HG03354 (cell line): ENCODE data around the gene ALPK1.
"Not testable (repeated sequence)": the region's sequence is repeated elsewhere in the genome, so short reads cannot be mapped to it uniquely, and the experiment has no call there.

Source experiments
- ATAC-seq: cut with Tn5 transposase; IDR thresholded peaks from one replicate; pipeline ENCODE4 v1.9.1; 2021; ENCODE audit warnings: mild to moderate bottlenecking; ENCODE audit not compliant: unreplicated experiment, poor library complexity, severe bottlenecking

Gene ALPK1

GRCh38 chr4:112296949-112297880, at the start of gene ALPK1:
TSS of gene ALPK1 (plus strand) at chr4:112297369.
- peak; percentile 88 for ATAC-seq

- ATAC-seq = no peak
These were observed 46.0 kb upstream of the ALPK1 start for GRCh38 chr4:112251019-112251643.

- ATAC-seq = no peak
These were observed 44.9 kb upstream of the ALPK1 start for GRCh38 chr4:112252234-112252633.

- peak; percentile 85 for ATAC-seq
These were observed 43.7 kb upstream of the ALPK1 start for GRCh38 chr4:112253382-112254000.

GRCh38 chr4:112257098-112257497, 40.1 kb upstream of the ALPK1 start:
- ATAC-seq = no peak

- ATAC-seq = no peak
These were observed 30.3 kb upstream of the ALPK1 start for GRCh38 chr4:112266823-112267222.

GRCh38 chr4:112270051-112270450, 27.1 kb upstream of the ALPK1 start:
- no peak for ATAC-seq

GRCh38 chr4:112270640-112271421, 26.3 kb upstream of the ALPK1 start:
- ATAC-seq = no peak

GRCh38 chr4:112272292-112272691, 24.9 kb upstream of the ALPK1 start:
- ATAC-seq = no peak

GRCh38 chr4:112274959-112275358, 22.2 kb upstream of the ALPK1 start:
- no peak for ATAC-seq

- ATAC-seq = no peak
These were observed 21.1 kb upstream of the ALPK1 start for GRCh38 chr4:112276113-112276512.

- no peak for ATAC-seq
These were observed 19.9 kb upstream of the ALPK1 start for GRCh38 chr4:112277220-112277619.

- no peak for ATAC-seq
These were observed 19.3 kb upstream of the ALPK1 start for GRCh38 chr4:112277705-112278448.

- ATAC-seq = peak; percentile 79
These were observed 17.9 kb upstream of the ALPK1 start for GRCh38 chr4:112279025-112279881.

- no peak for ATAC-seq
These were observed 17.3 kb upstream of the ALPK1 start for GRCh38 chr4:112279882-112280315.

GRCh38 chr4:112280386-112281056, 16.6 kb upstream of the ALPK1 start:
- no peak for ATAC-seq

- not testable (repeated sequence) for ATAC-seq
These were observed 15.2 kb upstream of the ALPK1 start for GRCh38 chr4:112281895-112282398.
